IPS-NIHi7 (cell line): Measurements from ENCODE around the gene MAGEB10.
"Not testable (repeated sequence)": the region's sequence is repeated elsewhere in the genome, so short reads cannot be mapped to it uniquely, and the experiment has no call there.

Source experiments
- DNase-seq: peaks from one replicate; pipeline ENCODE4 v3.0.0; 2012; ENCODE audit warnings: mixed read lengths; ENCODE audit errors: extremely low spot score

Gene MAGEB10

GRCh38 chrX:27807690-27808089, at the start of gene MAGEB10:
MAGEB10 (plus strand) TSS chrX:27807990; CDS start chrX:27821307, 13,317 bp downstream.
- DNase-seq: no peak

GRCh38 chrX:27765718-27766117, 42.1 kb upstream of the MAGEB10 start:
- no peak for DNase-seq

- DNase-seq: no peak
Observed at GRCh38 chrX:27767387-27767786, 40.4 kb upstream of the MAGEB10 start.

GRCh38 chrX:27775984-27776383, 31.8 kb upstream of the MAGEB10 start:
- no peak for DNase-seq

- no peak for DNase-seq
Observed at GRCh38 chrX:27796640-27797257, 11.0 kb upstream of the MAGEB10 start.

GRCh38 chrX:27797575-27797974, 10.2 kb upstream of the MAGEB10 start:
- no peak for DNase-seq

GRCh38 chrX:27808226-27808625, 436 bp downstream of the MAGEB10 start:
- no peak for DNase-seq

- not testable (repeated sequence) for DNase-seq
Observed at GRCh38 chrX:27808991-27809859, 1.4 kb downstream of the MAGEB10 start.

GRCh38 chrX:27815209-27815608, 7.4 kb downstream of the MAGEB10 start:
- no peak for DNase-seq

GRCh38 chrX:27823812-27824211, 16.0 kb downstream of the MAGEB10 start:
- no peak for DNase-seq

GRCh38 chrX:27838185-27838584, 30.4 kb downstream of the MAGEB10 start:
- DNase-seq: no peak

- DNase-seq: no peak
Observed at GRCh38 chrX:27840881-27841280, 33.1 kb downstream of the MAGEB10 start.

GRCh38 chrX:27842859-27843258, 35.1 kb downstream of the MAGEB10 start:
- no peak for DNase-seq

- no peak for DNase-seq
Observed at GRCh38 chrX:27860337-27860736, 52.5 kb downstream of the MAGEB10 start.

- no peak for DNase-seq
Observed at GRCh38 chrX:27863809-27864208, 56.0 kb downstream of the MAGEB10 start.
